Activated T-cell treated with anti-CD3 and anti-CD28 coated beads, Interleukin-2, amount 50 U/mL, for 72 hours (primary cell): ENCODE data around the gene IHH. TPM values are rescaled to one million over a fixed set of nuclear protein-coding genes. Genes with fewer than 3 reads are reported as not detected.

ENCODE experiments used
- ATAC-seq, 2 donors: fragments of 150-1000 bp; cut with Tn5 transposase; replicated peaks in 1 of 2; 2 replicates each; pipeline ENCODE4 v1.10.0; 2021; ENCODE audit warnings: moderate library complexity in 2 of 2, mild to moderate bottlenecking in 1 of 2
- DNase-seq, 2 donors: peaks; one replicate each; pipeline ENCODE4 v3.0.0; 2021 to 2022; ENCODE audit warnings: mixed read lengths in 1 of 2
- H3K27ac Mint-ChIP-seq: one replicate; pipeline ENCODE4 v1.8.0; 2022; ENCODE audit warnings: mild to moderate bottlenecking, moderate library complexity, mixed read lengths
- H3K27me3 Mint-ChIP-seq: one replicate; pipeline ENCODE4 v1.8.0; 2022; ENCODE audit warnings: low read depth, mixed read lengths
- H3K36me3 Mint-ChIP-seq, 2 donors: one replicate each; pipeline ENCODE4 v1.8.0; 2022; ENCODE audit warnings: mixed read lengths in 2 of 2, mild to moderate bottlenecking in 1 of 2; ENCODE audit not compliant: insufficient read depth in 2 of 2
- H3K4me1 Mint-ChIP-seq: one replicate; pipeline ENCODE4 v1.8.0; 2022; ENCODE audit warnings: low read depth, mixed read lengths
- H3K4me3 Mint-ChIP-seq, 2 donors: one replicate each; pipeline ENCODE4 v1.8.0; 2022; ENCODE audit warnings: mild to moderate bottlenecking in 2 of 2, mixed read lengths in 2 of 2, moderate library complexity in 2 of 2
- H3K9me3 Mint-ChIP-seq, 2 donors: one replicate each; pipeline ENCODE4 v1.8.0; 2022; ENCODE audit warnings: mixed read lengths in 2 of 2
- total RNA-seq, 2 donors: library from RNA; stranded (reverse); gene quantifications; one replicate each; pipeline ENCODE4 v1.2.3, GENCODE V29; 2022

IHH gene
- total RNA-seq, 2 donors from 2014 or later: 0.12 to 0.14 TPM

DNA sequence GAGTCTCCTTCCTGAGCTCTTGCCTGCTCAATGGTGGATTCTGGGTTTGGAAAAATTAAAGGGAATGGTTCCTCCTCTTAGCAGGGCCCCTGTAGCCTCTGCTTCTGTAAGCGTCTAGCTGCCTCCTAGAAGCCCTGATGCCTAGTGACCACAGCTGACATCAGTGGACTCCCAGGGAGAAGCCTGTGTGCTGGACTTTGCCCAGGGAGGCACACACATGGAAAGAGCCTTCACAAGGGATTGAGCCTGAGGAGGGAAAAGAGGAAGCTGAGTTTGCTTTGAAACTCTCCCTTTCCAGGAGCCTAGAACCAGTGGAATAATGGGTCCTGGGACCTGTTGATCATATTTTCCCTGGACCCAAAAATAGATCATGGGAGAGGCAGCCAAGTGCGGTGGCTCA, 18.0 kb downstream of the IHH start:
- H3K4me3 Mint-ChIP-seq: no peak overlapping the region
- ATAC-seq: no peak
- no peaks in the 10 kb centered on the region for H3K36me3 Mint-ChIP-seq
- H3K9me3 Mint-ChIP-seq: no peaks in the 10 kb centered on the region
- peaks cover 15% of the 10 kb centered on the region for H3K4me1 Mint-ChIP-seq
- DNase-seq: no peak
- H3K27ac Mint-ChIP-seq: no peak overlapping the region
- H3K27me3 Mint-ChIP-seq: peaks cover 63% of the 10 kb centered on the region

- Mint-ChIP-seq H3K9me3 (no peaks in the 10 kb centered on the region), H3K36me3 (no peaks in the 10 kb centered on the region), H3K27ac (no peak overlapping the region), H3K27me3 (peaks cover 63% of the 10 kb centered on the region), H3K4me1 (peaks cover 15% of the 10 kb centered on the region), H3K4me3 (no peak overlapping the region)
- no peak for DNase-seq
- no peak for ATAC-seq
Observed at GRCh38 chr2:219042157-219042556, 18.6 kb downstream of the IHH start.

- Mint-ChIP-seq H3K27me3 (peaks cover 63% of the 10 kb centered on the region), H3K27ac (no peak within 1 kb of the TSS), H3K9me3 (no peaks in the 10 kb centered on the region), H3K4me3 (peak within 1 kb of the TSS; percentile 77 to 82), H3K36me3 (no peaks in the 10 kb centered on the region), H3K4me1 (peaks cover 15% of the 10 kb centered on the region)
- no peak for DNase-seq
- peak in 1 of 2 donors; percentile 52 for ATAC-seq
Observed at GRCh38 chr2:219041252-219041651, 19.5 kb downstream of the IHH start, which contains the start of gene CFAP65. Gene CFAP65 (minus strand): TSS chr2:219041516. CDS start chr2:219039048, 2,468 bp downstream.

- no peak for DNase-seq
- peaks cover 15% of the 10 kb centered on the region for H3K4me1 Mint-ChIP-seq
- H3K4me3 Mint-ChIP-seq: no peak overlapping the region
- H3K9me3 Mint-ChIP-seq: no peaks in the 10 kb centered on the region
- H3K36me3 Mint-ChIP-seq: no peaks in the 10 kb centered on the region
- peaks cover 76% of the 10 kb centered on the region for H3K27me3 Mint-ChIP-seq
- H3K27ac Mint-ChIP-seq: no peak overlapping the region
- ATAC-seq: no peak
Observed at GRCh38 chr2:219038600-219038999, 22.1 kb downstream of the IHH start.

DNA sequence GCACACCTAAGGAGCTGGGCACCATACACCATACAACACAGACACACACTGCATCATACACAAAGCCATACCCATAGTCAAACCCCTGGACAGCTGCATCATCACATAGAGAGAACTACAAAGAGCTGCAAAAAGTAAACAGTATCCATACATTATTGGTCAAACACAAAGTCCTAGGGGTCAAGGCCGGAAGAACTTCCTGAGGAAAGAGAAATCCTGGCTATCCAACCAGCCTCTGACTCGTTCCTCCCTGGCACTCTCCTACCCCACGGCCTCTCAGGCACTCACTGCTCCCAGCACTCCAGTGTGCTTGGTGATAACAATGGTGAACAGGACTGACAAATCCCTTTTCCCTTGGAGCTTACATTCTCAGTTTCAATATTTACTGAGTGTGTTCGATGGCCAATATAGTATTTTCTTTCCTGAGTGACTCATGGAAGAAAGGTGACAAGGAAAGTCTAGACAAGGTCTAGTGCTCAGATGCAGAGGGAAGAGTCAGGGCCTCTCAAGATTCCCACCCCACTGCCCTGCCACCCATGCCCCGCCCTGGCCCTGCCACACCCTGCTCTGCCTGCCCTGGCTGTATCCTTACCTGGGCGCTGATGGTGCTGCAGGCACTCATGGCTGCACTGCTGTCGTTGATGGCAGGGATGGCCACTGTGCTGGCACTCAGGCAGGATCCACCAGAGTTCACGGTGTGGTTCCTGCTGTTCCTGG, 22.8 kb downstream of the IHH start:
- Mint-ChIP-seq H3K27ac (no peak overlapping the region), H3K9me3 (no peaks in the 10 kb centered on the region), H3K4me1 (peaks cover 15% of the 10 kb centered on the region), H3K27me3 (peaks cover 80% of the 10 kb centered on the region), H3K36me3 (no peaks in the 10 kb centered on the region), H3K4me3 (no peak overlapping the region)
- ATAC-seq (no peak), DNase-seq (no peak)

- H3K9me3 Mint-ChIP-seq: no peaks in the 10 kb centered on the region
- H3K4me1 Mint-ChIP-seq: peaks cover 5% of the 10 kb centered on the region
- DNase-seq: no peak
- ATAC-seq: no peak
- peaks cover 68% of the 10 kb centered on the region for H3K27me3 Mint-ChIP-seq
- H3K27ac Mint-ChIP-seq: no peak overlapping the region
- H3K36me3 Mint-ChIP-seq: no peaks in the 10 kb centered on the region
- no peak overlapping the region for H3K4me3 Mint-ChIP-seq
Observed at GRCh38 chr2:219035942-219036341, 24.8 kb downstream of the IHH start.

GRCh38 chr2:219034823-219035222, 25.9 kb downstream of the IHH start:
- H3K9me3 Mint-ChIP-seq: no peaks in the 10 kb centered on the region
- H3K4me3 Mint-ChIP-seq: no peak overlapping the region
- H3K36me3 Mint-ChIP-seq: no peaks in the 10 kb centered on the region
- peaks cover 57% of the 10 kb centered on the region for H3K27me3 Mint-ChIP-seq
- no peaks in the 10 kb centered on the region for H3K4me1 Mint-ChIP-seq
- no peak overlapping the region for H3K27ac Mint-ChIP-seq
- ATAC-seq (no peak), DNase-seq (no peak)

DNA sequence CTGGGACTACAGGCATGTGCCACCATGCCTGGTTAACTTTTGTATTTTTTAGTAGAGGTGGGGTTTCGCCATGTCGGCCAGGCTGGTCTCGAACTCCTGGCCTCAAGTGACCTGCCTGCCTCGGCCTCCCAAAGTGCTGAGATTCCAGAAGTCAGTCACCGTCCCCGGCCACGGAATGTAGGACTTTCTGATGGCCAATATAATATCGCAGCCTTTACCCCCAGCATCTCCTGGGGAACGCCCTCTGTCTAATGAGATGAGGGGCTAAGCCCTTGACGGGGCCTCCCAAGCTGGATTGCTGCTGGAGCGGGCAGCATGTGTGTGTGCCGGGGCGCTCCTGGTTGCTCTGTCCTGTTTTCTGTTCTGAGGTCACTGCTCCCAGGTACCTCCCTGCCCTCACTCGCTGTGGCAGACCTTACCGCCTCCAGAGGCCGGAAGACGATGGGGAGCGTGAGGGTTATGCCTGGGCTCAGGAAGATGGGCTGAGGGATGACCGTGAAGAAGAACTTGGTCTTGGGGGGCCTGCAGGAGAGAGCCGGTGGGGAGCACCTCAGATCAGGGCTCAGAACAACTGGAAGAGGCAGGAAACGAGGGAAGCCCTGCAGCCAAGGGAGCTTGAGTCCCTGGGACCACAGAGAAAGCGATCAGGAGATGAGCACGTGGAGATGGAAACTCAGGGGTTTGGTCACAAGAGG, 28.5 kb downstream of the IHH start:
- no peaks in the 10 kb centered on the region for H3K9me3 Mint-ChIP-seq
- DNase-seq: no peak
- H3K27ac Mint-ChIP-seq: no peak overlapping the region
- no peak overlapping the region for H3K4me3 Mint-ChIP-seq
- no peaks in the 10 kb centered on the region for H3K36me3 Mint-ChIP-seq
- no peak for ATAC-seq
- peaks cover 42% of the 10 kb centered on the region for H3K27me3 Mint-ChIP-seq
- no peaks in the 10 kb centered on the region for H3K4me1 Mint-ChIP-seq

- no peaks in the 10 kb centered on the region for H3K9me3 Mint-ChIP-seq
- no peak overlapping the region for H3K4me3 Mint-ChIP-seq
- no peak overlapping the region for H3K27ac Mint-ChIP-seq
- H3K4me1 Mint-ChIP-seq: no peaks in the 10 kb centered on the region
- peaks cover 34% of the 10 kb centered on the region for H3K27me3 Mint-ChIP-seq
- H3K36me3 Mint-ChIP-seq: no peaks in the 10 kb centered on the region
- no peak for ATAC-seq
- DNase-seq: no peak
Observed at GRCh38 chr2:219031005-219031738, 29.5 kb downstream of the IHH start.

DNA sequence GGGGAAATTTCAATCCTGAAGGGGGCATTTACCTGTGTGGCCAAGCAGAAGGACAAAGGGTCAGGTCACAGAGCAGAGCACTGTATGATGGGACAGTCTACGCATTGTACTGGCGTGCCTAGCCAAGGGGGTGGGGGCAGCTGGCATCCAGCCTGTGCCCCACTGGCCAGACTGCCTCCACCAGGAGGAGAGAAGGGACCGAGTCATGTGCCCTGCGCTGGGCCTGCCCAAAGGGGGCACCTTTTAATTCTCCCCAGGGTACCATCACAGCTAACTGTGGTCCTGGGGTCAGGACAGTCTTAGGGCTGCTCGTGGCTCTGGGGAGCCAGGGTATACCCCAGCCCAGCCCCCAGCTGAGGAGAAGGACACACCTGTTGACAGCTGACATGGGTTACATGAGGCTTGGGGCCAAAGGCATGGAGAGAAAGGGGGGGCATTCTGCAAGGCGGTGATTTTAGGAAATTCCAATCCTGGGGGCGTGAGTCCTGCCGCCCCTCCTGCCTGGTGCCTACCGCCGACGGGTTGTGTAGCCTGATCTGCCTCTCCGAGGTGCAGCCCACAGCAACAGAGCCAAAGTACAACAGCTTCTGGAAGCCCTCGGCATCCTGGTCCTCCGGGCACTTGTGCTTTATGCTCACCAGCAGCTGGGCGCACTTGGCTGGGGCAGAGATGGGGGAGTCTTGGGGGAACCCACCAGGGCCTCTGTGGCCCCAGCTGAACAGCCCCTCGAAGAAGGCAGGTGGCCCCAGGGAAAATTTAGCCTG, 30.4 kb downstream of the IHH start:
- Mint-ChIP-seq H3K27me3 (peaks cover 26% of the 10 kb centered on the region), H3K36me3 (no peaks in the 10 kb centered on the region)

DNA sequence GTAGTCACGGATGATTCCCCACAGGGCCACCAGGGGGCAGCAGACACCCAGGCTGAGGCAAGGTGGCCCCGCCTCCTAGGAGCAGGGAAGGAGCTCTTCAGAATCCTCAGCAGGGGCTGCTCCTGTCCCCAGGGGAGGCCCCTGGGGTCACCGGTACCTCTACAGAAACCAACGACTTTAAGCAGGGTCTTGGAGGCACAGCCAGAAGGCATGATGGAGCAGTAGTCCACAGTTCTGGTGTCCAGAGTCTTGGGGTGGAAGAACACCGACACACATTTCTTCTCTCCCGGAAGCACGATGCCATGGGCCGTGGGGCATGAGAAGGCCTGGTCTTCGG, 30.9 kb downstream of the IHH start:
- Mint-ChIP-seq H3K4me3 (no peak overlapping the region), H3K9me3 (no peaks in the 10 kb centered on the region), H3K36me3 (no peaks in the 10 kb centered on the region), H3K4me1 (no peaks in the 10 kb centered on the region), H3K27ac (no peak overlapping the region), H3K27me3 (peaks cover 23% of the 10 kb centered on the region)
- peak; percentile 81 for ATAC-seq
- DNase-seq: peak; percentile 77 to 79

More for the DNA sequence above, 30.4 kb downstream of the IHH start:
- no peak overlapping the region for H3K4me3 Mint-ChIP-seq
- no peaks in the 10 kb centered on the region for H3K4me1 Mint-ChIP-seq
- DNase-seq (no peak), ATAC-seq (no peak)
- H3K27ac Mint-ChIP-seq: no peak overlapping the region
- no peaks in the 10 kb centered on the region for H3K9me3 Mint-ChIP-seq

GRCh38 chr2:219028996-219029828, 31.5 kb downstream of the IHH start:
- Mint-ChIP-seq H3K27ac (no peak overlapping the region), H3K27me3 (peaks cover 17% of the 10 kb centered on the region), H3K36me3 (no peaks in the 10 kb centered on the region), H3K4me3 (no peak overlapping the region), H3K9me3 (no peaks in the 10 kb centered on the region), H3K4me1 (no peaks in the 10 kb centered on the region)
- ATAC-seq (peak; percentile 14 to 30), DNase-seq (no peak)
